Activated T-cell treated with anti-CD3 and anti-CD28 coated beads, Interleukin-2, amount 50 U/mL, for 72 hours (primary cell): ENCODE results near the gene S100A2. TPM values are rescaled to one million over a fixed set of nuclear protein-coding genes. Genes with fewer than 3 reads are reported as not detected.

Source experiments
- ATAC-seq, 2 donors: fragments of 150-1000 bp; cut with Tn5 transposase; replicated peaks in 1 of 2; 2 replicates each; pipeline ENCODE4 v1.10.0; 2021; ENCODE audit warnings: moderate library complexity in 2 of 2, mild to moderate bottlenecking in 1 of 2
- DNase-seq, 2 donors: peaks; one replicate each; pipeline ENCODE4 v3.0.0; 2021 to 2022; ENCODE audit warnings: mixed read lengths in 1 of 2
- H3K27ac Mint-ChIP-seq: one replicate; pipeline ENCODE4 v1.8.0; 2022; ENCODE audit warnings: mild to moderate bottlenecking, moderate library complexity, mixed read lengths
- H3K27me3 Mint-ChIP-seq: one replicate; pipeline ENCODE4 v1.8.0; 2022; ENCODE audit warnings: low read depth, mixed read lengths
- H3K36me3 Mint-ChIP-seq, 2 donors: one replicate each; pipeline ENCODE4 v1.8.0; 2022; ENCODE audit warnings: mixed read lengths in 2 of 2, mild to moderate bottlenecking in 1 of 2; ENCODE audit not compliant: insufficient read depth in 2 of 2
- H3K4me1 Mint-ChIP-seq: one replicate; pipeline ENCODE4 v1.8.0; 2022; ENCODE audit warnings: low read depth, mixed read lengths
- H3K4me3 Mint-ChIP-seq, 2 donors: one replicate each; pipeline ENCODE4 v1.8.0; 2022; ENCODE audit warnings: mild to moderate bottlenecking in 2 of 2, mixed read lengths in 2 of 2, moderate library complexity in 2 of 2
- H3K9me3 Mint-ChIP-seq, 2 donors: one replicate each; pipeline ENCODE4 v1.8.0; 2022; ENCODE audit warnings: mixed read lengths in 2 of 2
- total RNA-seq, 2 donors: library from RNA; stranded (reverse); gene quantifications; one replicate each; pipeline ENCODE4 v1.2.3, GENCODE V29; 2022

S100A2 gene
- total RNA-seq, 2 donors from 2014 or later = 1.7 to 5.0 TPM

DNA sequence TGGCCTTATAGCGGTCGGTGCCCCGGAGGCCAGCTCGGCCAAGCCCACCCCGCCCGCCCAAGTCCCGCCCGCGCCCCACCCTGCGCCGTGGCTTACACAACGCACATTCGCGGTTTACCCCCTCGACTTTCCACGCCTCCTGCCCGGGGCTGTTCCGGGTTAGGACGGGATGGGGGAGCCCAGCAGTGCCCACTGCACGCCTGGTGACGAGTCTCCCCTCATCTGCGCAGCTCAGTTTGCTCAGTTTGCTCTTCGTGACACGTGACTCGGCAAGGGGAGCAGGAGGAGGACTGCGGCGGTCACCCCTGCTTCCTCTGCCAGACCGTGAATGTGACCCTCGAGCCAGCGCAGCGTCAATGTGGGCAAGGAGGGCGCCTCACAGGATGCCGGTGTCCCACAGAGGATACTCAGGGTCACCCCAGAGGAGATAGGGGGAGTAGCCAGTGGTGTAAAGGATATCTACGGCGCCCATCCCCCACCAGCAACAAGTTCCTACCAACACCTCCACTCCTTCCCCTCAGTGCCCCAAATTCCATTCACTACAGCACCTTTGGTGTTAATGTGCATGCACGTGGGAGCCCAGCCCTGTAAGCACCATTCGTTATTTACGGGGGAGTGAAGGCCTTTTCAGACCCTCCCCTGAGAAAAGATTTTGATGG is 29.5 kb downstream of the S100A2 start:
- Mint-ChIP-seq H3K9me3 (no peaks in the 10 kb centered on the region), H3K4me1 (peaks cover 76% of the 10 kb centered on the region), H3K4me3 (peak overlapping the region; percentile 86 to 96), H3K36me3 (peaks cover 4 to 5% of the 10 kb centered on the region in 2 donors), H3K27me3 (no peaks in the 10 kb centered on the region), H3K27ac (peak overlapping the region; percentile 97)
- peak; percentile 74 to 78 for ATAC-seq
- peak; percentile 85 to 86 for DNase-seq

DNA sequence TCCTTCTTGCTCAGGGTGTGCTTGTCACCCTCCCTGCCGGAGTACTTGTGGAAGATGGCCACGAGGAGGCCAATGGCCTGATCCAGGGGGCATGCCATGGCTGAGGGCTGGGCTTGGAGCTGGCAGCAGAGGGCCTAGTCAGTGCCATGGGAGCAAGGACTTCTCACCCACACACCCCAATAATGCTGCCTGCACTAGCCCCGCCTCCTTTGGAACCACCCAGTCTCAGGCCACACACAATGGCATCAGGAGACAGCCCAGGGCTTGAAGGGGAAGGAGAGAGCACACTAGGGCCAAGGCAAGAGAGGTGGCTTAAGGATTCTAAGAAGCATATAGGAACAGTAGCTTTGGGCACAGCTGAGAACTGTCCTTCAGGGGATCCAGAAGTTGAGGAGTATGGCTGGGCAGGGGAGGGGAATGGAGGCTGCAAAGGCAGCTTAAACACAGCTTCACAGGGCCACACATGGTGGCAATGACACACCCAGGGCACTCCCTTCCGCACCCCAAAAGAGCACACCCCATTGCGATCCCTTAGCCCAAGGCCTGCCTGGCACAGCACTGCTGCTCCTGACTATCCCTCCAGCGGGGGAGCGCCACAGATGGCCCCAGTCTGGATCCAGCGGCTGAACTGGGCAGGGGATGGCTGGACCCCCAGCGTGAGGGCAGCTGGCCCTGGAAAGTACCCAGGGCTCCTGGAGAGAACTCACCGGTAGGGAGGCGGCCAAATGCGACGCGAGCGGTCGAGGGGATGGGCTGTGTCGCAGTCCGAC is 30.2 kb downstream of the S100A2 start, which contains the start of gene S100A6:
Gene S100A6, minus strand, starts transcription at position 750 of the 770 bp plus-strand sequence. Its CDS starts 652 bp downstream, at position 98.
- H3K27me3 Mint-ChIP-seq = no peaks in the 10 kb centered on the region
- H3K27ac Mint-ChIP-seq = peak within 1 kb of the TSS; percentile 97
- H3K36me3 Mint-ChIP-seq = peaks cover 4 to 5% of the 10 kb centered on the region in 2 donors
- H3K9me3 Mint-ChIP-seq = no peaks in the 10 kb centered on the region
- peak within 1 kb of the TSS; percentile 95 to 96 for H3K4me3 Mint-ChIP-seq
- ATAC-seq = peak; percentile 29 to 50
- peaks cover 76% of the 10 kb centered on the region for H3K4me1 Mint-ChIP-seq
- DNase-seq = peak; percentile 46 to 58

DNA sequence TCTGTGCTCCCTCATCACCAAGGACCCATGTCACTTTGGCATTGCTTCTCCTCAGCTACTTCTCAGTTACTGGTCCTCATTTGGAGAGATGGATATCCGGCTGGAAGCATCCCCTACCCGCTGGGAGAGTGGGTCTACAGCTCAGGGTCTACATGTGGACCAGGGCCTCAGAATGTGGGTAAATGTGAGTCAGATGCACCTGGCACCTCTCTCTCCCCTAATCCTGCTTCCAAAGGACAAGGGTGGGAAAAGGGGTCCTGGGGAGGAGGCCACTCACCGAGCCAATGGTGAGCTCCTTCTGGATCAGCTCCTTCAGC is 30.8 kb downstream of the S100A2 start:
- H3K9me3 Mint-ChIP-seq = no peaks in the 10 kb centered on the region
- peaks cover 73% of the 10 kb centered on the region for H3K4me1 Mint-ChIP-seq
- DNase-seq = no peak
- no peak for ATAC-seq
- peak overlapping the region; percentile 94 for H3K27ac Mint-ChIP-seq
- no peaks in the 10 kb centered on the region for H3K27me3 Mint-ChIP-seq
- peak overlapping the region; percentile 86 to 95 for H3K4me3 Mint-ChIP-seq
- peaks cover 4 to 5% of the 10 kb centered on the region in 2 donors for H3K36me3 Mint-ChIP-seq

DNA sequence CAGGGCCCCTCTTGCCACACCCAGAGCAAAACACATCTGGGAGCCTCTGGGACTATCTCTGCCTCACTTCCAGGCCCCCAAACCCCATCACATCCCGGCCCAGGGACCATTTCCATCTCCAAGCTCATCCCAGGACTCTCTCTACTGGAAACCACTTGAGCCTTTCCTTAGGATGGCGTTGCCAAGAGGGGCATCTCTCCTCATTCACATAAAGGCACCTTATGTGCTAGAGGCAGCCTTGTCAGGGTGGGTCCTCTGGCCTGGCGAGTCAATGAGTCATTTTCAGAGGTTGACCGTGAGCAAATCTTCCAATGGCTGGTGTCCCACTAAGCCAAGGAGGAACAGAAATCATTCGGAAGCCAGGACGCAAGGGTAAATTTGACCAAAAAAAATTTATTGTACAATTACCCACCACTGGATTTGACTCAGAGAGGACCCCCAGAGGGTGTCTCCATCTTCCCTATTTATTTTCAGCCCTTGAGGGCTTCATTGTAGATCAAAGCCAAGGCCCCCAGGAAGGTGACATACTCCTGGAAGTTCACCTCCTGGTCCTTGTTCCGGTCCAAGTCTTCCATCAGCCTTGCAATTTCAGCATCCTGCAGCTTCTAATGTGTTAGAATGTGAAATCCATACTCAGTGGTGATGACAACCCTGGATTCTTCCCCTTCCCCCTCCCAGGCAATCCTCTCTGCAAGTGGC is 31.3 kb downstream of the S100A2 start:
- H3K4me1 Mint-ChIP-seq = peaks cover 68% of the 10 kb centered on the region
- H3K36me3 Mint-ChIP-seq = peaks cover 4 to 5% of the 10 kb centered on the region in 2 donors
- DNase-seq (no peak), ATAC-seq (no peak)
- H3K4me3 Mint-ChIP-seq = peak overlapping the region; percentile 86 to 95
- H3K27me3 Mint-ChIP-seq = no peaks in the 10 kb centered on the region
- no peaks in the 10 kb centered on the region for H3K9me3 Mint-ChIP-seq
- H3K27ac Mint-ChIP-seq = peak overlapping the region; percentile 94

DNA sequence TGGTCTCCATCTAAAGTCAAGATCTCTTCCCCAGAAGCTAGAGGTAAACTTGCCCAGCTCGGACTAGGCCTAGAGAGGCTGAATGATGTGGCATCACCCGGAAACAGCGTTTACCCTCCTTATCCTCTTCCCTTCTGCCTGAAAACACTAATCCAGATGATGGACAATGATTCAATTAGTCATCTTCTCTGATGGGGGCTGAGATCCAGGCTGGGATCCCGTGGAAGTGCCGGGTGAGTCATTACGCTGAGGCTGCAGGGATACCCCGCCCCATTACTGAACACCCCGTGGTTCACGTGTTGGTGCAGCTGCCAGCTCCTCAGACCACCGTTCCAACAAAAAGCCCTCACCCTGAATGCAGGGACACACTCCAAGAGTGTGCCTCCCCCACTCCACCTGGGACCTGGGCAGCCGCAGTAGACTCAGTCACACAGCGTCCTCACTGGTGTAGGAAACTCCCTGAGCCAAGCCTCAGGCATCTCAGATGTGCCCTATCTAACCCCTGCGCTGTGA is 31.9 kb downstream of the S100A2 start:
- peaks cover 4 to 5% of the 10 kb centered on the region in 2 donors for H3K36me3 Mint-ChIP-seq
- no peaks in the 10 kb centered on the region for H3K9me3 Mint-ChIP-seq
- ATAC-seq (no peak), DNase-seq (no peak)
- peak overlapping the region; percentile 86 to 95 for H3K4me3 Mint-ChIP-seq
- H3K27me3 Mint-ChIP-seq = no peaks in the 10 kb centered on the region
- H3K4me1 Mint-ChIP-seq = peaks cover 67% of the 10 kb centered on the region
- peak overlapping the region; percentile 94 for H3K27ac Mint-ChIP-seq

DNA sequence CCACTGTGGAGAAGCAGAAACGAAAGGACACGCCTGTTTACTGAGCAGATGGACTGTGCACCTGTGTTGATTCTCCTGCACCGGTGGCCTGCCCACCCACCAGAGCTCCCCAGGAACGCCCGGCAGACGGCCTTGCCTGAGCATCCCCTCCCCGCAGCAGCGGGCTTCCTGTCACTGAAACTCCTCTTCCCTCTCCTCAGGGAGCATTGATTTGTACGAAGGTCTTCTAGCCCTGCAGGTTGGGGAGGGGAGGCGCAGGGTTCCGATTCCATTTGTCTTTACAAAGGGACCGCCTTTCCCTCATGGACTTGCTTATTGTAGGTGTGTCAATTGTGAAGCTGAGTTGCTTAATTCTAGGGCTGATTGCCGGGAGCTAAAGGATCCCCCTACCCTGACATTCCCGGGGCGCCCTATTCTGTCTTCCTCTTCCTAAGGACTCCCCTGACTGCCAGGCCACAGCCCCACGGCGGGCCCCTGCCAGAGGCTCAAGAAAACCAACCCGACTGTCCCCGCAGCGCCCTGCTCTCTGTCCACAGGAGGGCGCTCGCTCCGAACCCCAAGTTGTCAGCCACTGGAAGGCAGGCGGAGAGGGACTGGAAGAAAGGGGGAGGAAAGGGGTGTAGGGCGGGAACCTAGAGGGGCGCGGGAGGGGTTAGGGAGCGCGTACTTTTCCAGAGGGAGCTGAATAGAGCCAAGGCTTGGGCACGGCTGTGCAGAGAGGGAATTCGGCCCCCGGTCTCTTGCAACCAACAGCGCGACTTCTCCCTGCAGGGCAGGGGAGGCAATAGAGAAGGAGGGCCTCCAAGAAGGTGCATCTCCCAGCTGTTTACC is 32.7 kb downstream of the S100A2 start:
- no peaks in the 10 kb centered on the region for H3K27me3 Mint-ChIP-seq
- ATAC-seq = peak; percentile 38 to 42
- peaks cover 4 to 5% of the 10 kb centered on the region in 2 donors for H3K36me3 Mint-ChIP-seq
- peaks cover 67% of the 10 kb centered on the region for H3K4me1 Mint-ChIP-seq
- DNase-seq = peak; percentile 81 to 87
- H3K27ac Mint-ChIP-seq = peak overlapping the region; percentile 94
- H3K4me3 Mint-ChIP-seq = peak overlapping the region; percentile 86 to 95
- no peaks in the 10 kb centered on the region for H3K9me3 Mint-ChIP-seq

DNA sequence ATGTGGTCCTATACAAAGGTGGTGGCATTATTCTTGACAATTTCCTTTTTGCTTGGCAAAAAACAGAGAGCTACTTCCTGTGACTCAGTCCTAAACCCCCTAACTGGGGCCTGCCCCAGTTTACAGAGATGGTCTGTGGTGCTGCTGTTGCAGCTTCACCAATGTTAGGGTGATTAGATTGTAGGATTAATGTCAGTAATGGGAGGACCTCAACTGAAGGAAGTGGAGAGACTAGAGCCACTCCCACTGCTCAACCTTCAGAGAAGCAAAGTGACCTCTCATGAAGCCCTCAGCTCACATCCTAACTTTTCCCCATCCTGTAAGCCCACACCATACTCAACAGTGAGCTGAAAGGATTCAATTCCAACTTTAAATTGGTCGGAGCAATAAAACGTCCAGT is 33.5 kb downstream of the S100A2 start:
- ATAC-seq (peak; percentile 56), DNase-seq (peak; percentile 61 to 69)

DNA sequence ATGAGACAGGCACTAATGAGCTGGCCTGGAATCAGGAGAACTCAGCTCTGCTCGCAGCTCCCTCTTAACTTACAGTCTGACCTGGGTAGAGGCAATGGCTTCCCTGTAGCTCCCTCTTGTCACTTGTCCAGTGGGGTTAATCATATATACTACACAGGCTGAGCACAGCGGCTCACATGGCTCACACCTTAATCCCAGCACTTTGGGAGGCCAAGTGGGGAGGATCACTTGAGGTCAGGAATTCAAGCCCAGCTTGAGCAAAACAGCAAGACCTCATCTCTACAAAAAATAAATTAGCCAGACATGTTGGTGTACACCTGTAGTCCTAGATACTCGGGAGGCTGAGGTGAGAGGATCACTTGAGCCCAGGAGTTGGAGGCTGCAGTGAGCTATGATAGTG is 34.0 kb downstream of the S100A2 start:
- ATAC-seq (no peak), DNase-seq (no peak)
- Mint-ChIP-seq H3K4me3 (peak overlapping the region; percentile 86 to 95), H3K4me1 (peaks cover 63% of the 10 kb centered on the region), H3K36me3 (peaks cover 4 to 5% of the 10 kb centered on the region in 2 donors), H3K27me3 (no peaks in the 10 kb centered on the region), H3K27ac (peak overlapping the region; percentile 88), H3K9me3 (no peaks in the 10 kb centered on the region)

More for the DNA sequence above, 33.5 kb downstream of the S100A2 start:
- Mint-ChIP-seq H3K27ac (peak overlapping the region; percentile 88), H3K36me3 (peaks cover 4 to 5% of the 10 kb centered on the region in 2 donors), H3K4me1 (peaks cover 66% of the 10 kb centered on the region), H3K27me3 (no peaks in the 10 kb centered on the region), H3K9me3 (no peaks in the 10 kb centered on the region), H3K4me3 (peak overlapping the region; percentile 86 to 95)

DNA sequence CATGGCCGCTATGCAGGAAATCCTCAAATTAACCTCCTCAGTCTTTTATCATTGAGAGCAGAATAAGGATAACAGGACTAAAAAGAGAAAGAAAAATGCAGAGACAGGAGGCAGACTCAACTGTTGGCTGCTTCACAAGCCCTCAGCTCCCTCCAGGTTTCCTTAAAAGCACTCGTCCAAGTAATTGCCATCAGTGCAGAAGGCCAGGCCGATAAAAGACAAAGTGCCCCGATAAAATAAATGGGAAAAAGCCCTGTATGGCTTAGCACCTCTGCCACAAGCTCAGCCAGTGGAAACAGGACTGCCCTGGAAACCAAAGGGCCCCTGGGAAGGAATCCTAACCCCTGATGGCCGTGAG is 38.0 kb downstream of the S100A2 start:
- Mint-ChIP-seq H3K27ac (no peak overlapping the region), H3K36me3 (no peaks in the 10 kb centered on the region), H3K4me3 (no peak overlapping the region), H3K9me3 (no peaks in the 10 kb centered on the region), H3K4me1 (peaks cover 35% of the 10 kb centered on the region), H3K27me3 (no peaks in the 10 kb centered on the region)
- DNase-seq (no peak), ATAC-seq (no peak)

DNA sequence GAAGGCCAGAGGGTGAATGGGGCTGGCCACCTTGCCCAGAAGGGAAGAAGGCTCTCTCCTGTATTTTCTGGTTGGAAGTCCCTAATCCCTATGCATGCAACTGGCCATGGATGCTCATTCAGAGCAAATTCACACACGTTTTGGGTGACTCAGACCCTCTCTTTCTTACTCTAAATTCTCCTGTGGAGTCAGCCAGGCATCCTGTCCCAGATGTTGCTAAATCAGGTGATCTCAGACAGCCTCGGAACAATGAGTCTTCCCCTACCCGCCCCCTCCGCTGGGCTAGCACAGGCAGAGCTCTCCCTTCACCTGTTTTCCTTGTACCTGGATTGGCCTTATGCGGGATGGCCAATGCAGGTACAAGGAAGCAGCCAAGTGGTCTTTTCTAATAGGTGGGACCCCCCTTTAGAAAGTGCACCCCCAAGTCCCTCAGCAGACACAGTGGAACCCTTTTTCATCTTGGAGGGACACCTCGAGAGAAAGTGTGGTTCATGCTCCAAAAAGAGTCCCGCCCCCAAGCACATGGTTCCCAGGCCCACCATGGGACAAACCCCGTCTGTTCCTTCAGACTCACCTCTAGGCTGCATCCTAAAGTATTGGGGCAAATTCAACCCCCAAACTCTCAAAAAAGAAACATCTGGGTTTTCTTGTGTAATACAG is 38.5 kb downstream of the S100A2 start:
- Mint-ChIP-seq H3K27ac (no peak overlapping the region), H3K9me3 (no peaks in the 10 kb centered on the region), H3K27me3 (no peaks in the 10 kb centered on the region), H3K4me3 (no peak overlapping the region), H3K36me3 (no peaks in the 10 kb centered on the region), H3K4me1 (peaks cover 30% of the 10 kb centered on the region)
- DNase-seq (no peak), ATAC-seq (peak in 1 of 2 donors; percentile 27)

DNA sequence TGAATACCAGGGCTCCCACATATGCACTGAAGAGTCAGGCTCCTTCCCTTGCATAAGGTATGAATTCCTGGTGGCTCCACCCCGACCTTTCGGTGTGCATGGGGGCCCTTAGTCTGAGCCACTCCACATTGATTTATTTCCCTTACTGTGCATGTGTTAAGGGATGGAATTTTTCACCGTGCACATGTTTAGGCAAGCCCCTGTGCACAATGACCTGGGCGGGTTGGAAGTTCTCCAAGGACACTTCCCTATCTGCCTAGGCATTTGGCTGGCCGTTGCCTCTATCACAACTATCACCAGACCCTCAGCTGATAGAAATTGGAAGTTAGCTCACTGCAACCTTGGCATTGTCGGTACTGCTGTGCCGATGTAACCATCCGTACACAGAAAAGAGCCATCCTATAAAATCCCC is 39.5 kb downstream of the S100A2 start:
- no peaks in the 10 kb centered on the region for H3K9me3 Mint-ChIP-seq
- H3K27me3 Mint-ChIP-seq = no peaks in the 10 kb centered on the region
- no peak for DNase-seq
- peaks cover 19% of the 10 kb centered on the region for H3K4me1 Mint-ChIP-seq
- no peak overlapping the region for H3K4me3 Mint-ChIP-seq
- no peaks in the 10 kb centered on the region for H3K36me3 Mint-ChIP-seq
- no peak overlapping the region for H3K27ac Mint-ChIP-seq
- no peak for ATAC-seq
